ENCODE results near the gene GABARAP. TPM values are rescaled to one million over a fixed set of nuclear protein-coding genes. Genes with fewer than 3 reads are reported as not detected.

The GABARAP gene
- total RNA-seq, 6 experiments from 2014 or later, result 399 to 470 (median 426) TPM

GRCh38 chr17:7192271-7192937 is 49.8 kb downstream of the GABARAP start:
- Mint-ChIP-seq H3K27me3 (ENCODE audit: insufficient read depth) (peaks cover 4% of the 10 kb centered on the region), H3K9me3 (no peaks in the 10 kb centered on the region), H3K27ac (no peak overlapping the region), H3K36me3 (ENCODE audit: low read depth) (peaks cover 17% of the 10 kb centered on the region), H3K4me3 (no peak overlapping the region), H3K4me1 (ENCODE audit: low read depth) (no peaks in the 10 kb centered on the region)
- no peak for TF ChIP-seq CTCF (IDR thresholded peaks at IDR 0.05)
- DNase-seq, result no peak

- Mint-ChIP-seq H3K4me1 (ENCODE audit: low read depth) (no peaks in the 10 kb centered on the region), H3K27me3 (ENCODE audit: insufficient read depth) (peaks cover 4% of the 10 kb centered on the region), H3K9me3 (no peaks in the 10 kb centered on the region), H3K27ac (no peak overlapping the region), H3K4me3 (no peak overlapping the region), H3K36me3 (ENCODE audit: low read depth) (peaks cover 13% of the 10 kb centered on the region)
- TF ChIP-seq CTCF (IDR thresholded peaks at IDR 0.05), result no peak
- DNase-seq, result no peak
Measured at GRCh38 chr17:7191571-7192270, 50.5 kb downstream of the GABARAP start.

GRCh38 chr17:7191069-7191468 is 51.2 kb downstream of the GABARAP start:
- Mint-ChIP-seq H3K27ac (no peak overlapping the region), H3K36me3 (ENCODE audit: low read depth) (peaks cover 18% of the 10 kb centered on the region), H3K4me1 (ENCODE audit: low read depth) (no peaks in the 10 kb centered on the region), H3K9me3 (no peaks in the 10 kb centered on the region), H3K27me3 (ENCODE audit: insufficient read depth) (peaks cover 4% of the 10 kb centered on the region), H3K4me3 (no peak overlapping the region)
- DNase-seq, result no peak
- no peak for TF ChIP-seq CTCF (IDR thresholded peaks at IDR 0.05)

- H3K4me1 Mint-ChIP-seq (ENCODE audit: low read depth), result no peaks in the 10 kb centered on the region
- no peaks in the 10 kb centered on the region for H3K9me3 Mint-ChIP-seq
- H3K4me3 Mint-ChIP-seq, result no peak overlapping the region
- peaks cover 4% of the 10 kb centered on the region for H3K27me3 Mint-ChIP-seq (ENCODE audit: insufficient read depth)
- peaks cover 17% of the 10 kb centered on the region for H3K36me3 Mint-ChIP-seq (ENCODE audit: low read depth)
- H3K27ac Mint-ChIP-seq, result no peak overlapping the region
- no peak for DNase-seq
- no peak for TF ChIP-seq CTCF (IDR thresholded peaks at IDR 0.05)
Measured at GRCh38 chr17:7190276-7190917, 51.9 kb downstream of the GABARAP start.

Small RNAs within 50 kb of the gene (microRNA-seq; reads per million reads assigned to microRNA genes)
- 3,089 reads per million, percentile 84 among the genes with 10 or more reads in this experiment for gene MIR324

Other genes with a start within 250 kb of the GABARAP start
- not detected for gene ALOX12, start 246.4 kb downstream of the GABARAP start, total RNA-seq (2021; fragmentation: NEBNext Ultra II Directional; extraction: Animal tissue kit (Norgen Biotek cat#: 25700))
- 100 to 1,000 TPM; 286 to 382 (median 343) TPM for gene RNASEK, start 229.8 kb downstream of the GABARAP start, total RNA-seq (2021; fragmentation: NEBNext Ultra II Directional; extraction: Animal tissue kit (Norgen Biotek cat#: 25700))
- gene BCL6B, start 219.4 kb downstream of the GABARAP start, total RNA-seq (2021; fragmentation: NEBNext Ultra II Directional; extraction: Animal tissue kit (Norgen Biotek cat#: 25700)), result not detected
- gene SLC16A13, start 206.4 kb downstream of the GABARAP start, total RNA-seq (2021; fragmentation: NEBNext Ultra II Directional; extraction: Animal tissue kit (Norgen Biotek cat#: 25700)), result 1 to 10 TPM; 1.6 to 3.4 (median 1.9) TPM
- not detected for gene SLC16A11, start 198.4 kb downstream of the GABARAP start, total RNA-seq (2021; fragmentation: NEBNext Ultra II Directional; extraction: Animal tissue kit (Norgen Biotek cat#: 25700))
- gene CLEC10A, start 162.2 kb downstream of the GABARAP start, total RNA-seq (2021; fragmentation: NEBNext Ultra II Directional; extraction: Animal tissue kit (Norgen Biotek cat#: 25700)), result not detected
- gene ASGR2, start 127.6 kb downstream of the GABARAP start, total RNA-seq (2021; fragmentation: NEBNext Ultra II Directional; extraction: Animal tissue kit (Norgen Biotek cat#: 25700)), result not detected
- 1 to 10 TPM in 2 of 6 experiments, under 1 TPM in 4; 0.71 to 1.4 (median 0.83) TPM for gene ASGR1, start 63.1 kb downstream of the GABARAP start, total RNA-seq (2021; fragmentation: NEBNext Ultra II Directional; extraction: Animal tissue kit (Norgen Biotek cat#: 25700))
- gene DLG4, start 22.6 kb downstream of the GABARAP start, total RNA-seq (2021; fragmentation: NEBNext Ultra II Directional; extraction: Animal tissue kit (Norgen Biotek cat#: 25700)), result 10 to 100 TPM; 27.8 to 34.3 (median 28.1) TPM
- gene ACADVL, start 22.5 kb downstream of the GABARAP start, total RNA-seq (2021; fragmentation: NEBNext Ultra II Directional; extraction: Animal tissue kit (Norgen Biotek cat#: 25700)), result 100 to 1,000 TPM; 378 to 463 (median 405) TPM
- gene DVL2, start 7.9 kb downstream of the GABARAP start, total RNA-seq (2021; fragmentation: NEBNext Ultra II Directional; extraction: Animal tissue kit (Norgen Biotek cat#: 25700)), result 10 to 100 TPM; 24.9 to 29.1 (median 27.0) TPM
- 10 to 100 TPM; 57.0 to 75.0 (median 68.2) TPM for gene PHF23, start 3.0 kb downstream of the GABARAP start, total RNA-seq (2021; fragmentation: NEBNext Ultra II Directional; extraction: Animal tissue kit (Norgen Biotek cat#: 25700))
- gene CTDNEP1, start 9.3 kb upstream of the GABARAP start, total RNA-seq (2021; fragmentation: NEBNext Ultra II Directional; extraction: Animal tissue kit (Norgen Biotek cat#: 25700)), result 100 to 1,000 TPM; 127 to 168 (median 146) TPM
- gene ELP5, start 9.8 kb upstream of the GABARAP start, total RNA-seq (2021; fragmentation: NEBNext Ultra II Directional; extraction: Animal tissue kit (Norgen Biotek cat#: 25700)), result 10 to 100 TPM; 28.7 to 36.1 (median 34.0) TPM
- 1 to 10 TPM in 4 of 6 experiments, under 1 TPM in 2; 0.43 to 3.0 (median 1.7) TPM for gene CLDN7, start 20.0 kb upstream of the GABARAP start, total RNA-seq (2021; fragmentation: NEBNext Ultra II Directional; extraction: Animal tissue kit (Norgen Biotek cat#: 25700))
- under 1 TPM in 5 of 6 experiments, not detected in 1; 0.07 to 0.09 (median 0.09) TPM for gene SLC2A4, start 39.3 kb upstream of the GABARAP start, total RNA-seq (2021; fragmentation: NEBNext Ultra II Directional; extraction: Animal tissue kit (Norgen Biotek cat#: 25700))
- gene YBX2, start 52.2 kb upstream of the GABARAP start, total RNA-seq (2021; fragmentation: NEBNext Ultra II Directional; extraction: Animal tissue kit (Norgen Biotek cat#: 25700)), result not detected
- 1,000 to 10,000 TPM; 1,011 to 1,116 (median 1,072) TPM for gene EIF5A, start 65.2 kb upstream of the GABARAP start, total RNA-seq (2021; fragmentation: NEBNext Ultra II Directional; extraction: Animal tissue kit (Norgen Biotek cat#: 25700))
- 10 to 100 TPM; 34.7 to 45.2 (median 40.7) TPM for gene GPS2, start 72.9 kb upstream of the GABARAP start, total RNA-seq (2021; fragmentation: NEBNext Ultra II Directional; extraction: Animal tissue kit (Norgen Biotek cat#: 25700))
- gene NEURL4, start 86.9 kb upstream of the GABARAP start, total RNA-seq (2021; fragmentation: NEBNext Ultra II Directional; extraction: Animal tissue kit (Norgen Biotek cat#: 25700)), result 10 to 100 TPM; 18.7 to 24.6 (median 20.4) TPM
- gene ACAP1, start 94.1 kb upstream of the GABARAP start, total RNA-seq (2021; fragmentation: NEBNext Ultra II Directional; extraction: Animal tissue kit (Norgen Biotek cat#: 25700)), result 1 to 10 TPM; 3.2 to 6.4 (median 4.9) TPM
- 10 to 100 TPM; 11.2 to 14.5 (median 12.6) TPM for gene KCTD11, start 109.7 kb upstream of the GABARAP start, total RNA-seq (2021; fragmentation: NEBNext Ultra II Directional; extraction: Animal tissue kit (Norgen Biotek cat#: 25700))
- gene TMEM95, start 112.7 kb upstream of the GABARAP start, total RNA-seq (2021; fragmentation: NEBNext Ultra II Directional; extraction: Animal tissue kit (Norgen Biotek cat#: 25700)), result not detected
- gene TNK1, start 138.6 kb upstream of the GABARAP start, total RNA-seq (2021; fragmentation: NEBNext Ultra II Directional; extraction: Animal tissue kit (Norgen Biotek cat#: 25700)), result under 1 TPM; 0.20 to 0.41 (median 0.26) TPM
- gene PLSCR3, start 152.1 kb upstream of the GABARAP start, total RNA-seq (2021; fragmentation: NEBNext Ultra II Directional; extraction: Animal tissue kit (Norgen Biotek cat#: 25700)), result 100 to 1,000 TPM in 1 of 6 experiments, 10 to 100 TPM in 5; 85.6 to 114 (median 98.5) TPM
- 10 to 100 TPM; 52.2 to 79.1 (median 72.3) TPM for gene TMEM256, start 161.6 kb upstream of the GABARAP start, total RNA-seq (2021; fragmentation: NEBNext Ultra II Directional; extraction: Animal tissue kit (Norgen Biotek cat#: 25700))
- gene NLGN2, start 165.4 kb upstream of the GABARAP start, total RNA-seq (2021; fragmentation: NEBNext Ultra II Directional; extraction: Animal tissue kit (Norgen Biotek cat#: 25700)), result 10 to 100 TPM; 41.3 to 57.3 (median 46.2) TPM
- gene SPEM1, start 177.9 kb upstream of the GABARAP start, total RNA-seq (2021; fragmentation: NEBNext Ultra II Directional; extraction: Animal tissue kit (Norgen Biotek cat#: 25700)), result not detected
- gene SPEM2, start 183.2 kb upstream of the GABARAP start, total RNA-seq (2021; fragmentation: NEBNext Ultra II Directional; extraction: Animal tissue kit (Norgen Biotek cat#: 25700)), result not detected
- gene SPEM3, start 186.4 kb upstream of the GABARAP start, total RNA-seq (2021; fragmentation: NEBNext Ultra II Directional; extraction: Animal tissue kit (Norgen Biotek cat#: 25700)), result not detected
- 1 to 10 TPM; 2.2 to 2.9 (median 2.8) TPM for gene TMEM102, start 193.0 kb upstream of the GABARAP start, total RNA-seq (2021; fragmentation: NEBNext Ultra II Directional; extraction: Animal tissue kit (Norgen Biotek cat#: 25700))
- gene FGF11, start 197.1 kb upstream of the GABARAP start, total RNA-seq (2021; fragmentation: NEBNext Ultra II Directional; extraction: Animal tissue kit (Norgen Biotek cat#: 25700)), result under 1 TPM in 3 of 6 experiments, not detected in 3; 0.10 to 0.31 (median 0.24) TPM
- 1 to 10 TPM; 2.0 to 2.8 (median 2.4) TPM for gene CHRNB1, start 202.6 kb upstream of the GABARAP start, total RNA-seq (2021; fragmentation: NEBNext Ultra II Directional; extraction: Animal tissue kit (Norgen Biotek cat#: 25700))
- 10 to 100 TPM; 62.7 to 75.9 (median 68.6) TPM for gene ZBTB4, start 237.2 kb upstream of the GABARAP start, total RNA-seq (2021; fragmentation: NEBNext Ultra II Directional; extraction: Animal tissue kit (Norgen Biotek cat#: 25700))
- not detected for gene SLC35G6, start 239.0 kb upstream of the GABARAP start, total RNA-seq (2021; fragmentation: NEBNext Ultra II Directional; extraction: Animal tissue kit (Norgen Biotek cat#: 25700))
- 100 to 1,000 TPM; 111 to 127 (median 118) TPM for gene POLR2A, start 241.9 kb upstream of the GABARAP start, total RNA-seq (2021; fragmentation: NEBNext Ultra II Directional; extraction: Animal tissue kit (Norgen Biotek cat#: 25700))